Stimulated activated CD8-positive, alpha-beta memory T cell treated with anti-CD3 and anti-CD28 coated beads, Interleukin-7, amount 100 ng/mL, for 1 hour (primary cell): ENCODE data around the gene MBD4.

Experiments used
- DNase-seq, 2 donors: peaks; one replicate each; pipeline ENCODE4 v3.0.0-alpha.2; 2020; ENCODE audit warnings: low read depth in 2 of 2

MBD4 gene

DNA sequence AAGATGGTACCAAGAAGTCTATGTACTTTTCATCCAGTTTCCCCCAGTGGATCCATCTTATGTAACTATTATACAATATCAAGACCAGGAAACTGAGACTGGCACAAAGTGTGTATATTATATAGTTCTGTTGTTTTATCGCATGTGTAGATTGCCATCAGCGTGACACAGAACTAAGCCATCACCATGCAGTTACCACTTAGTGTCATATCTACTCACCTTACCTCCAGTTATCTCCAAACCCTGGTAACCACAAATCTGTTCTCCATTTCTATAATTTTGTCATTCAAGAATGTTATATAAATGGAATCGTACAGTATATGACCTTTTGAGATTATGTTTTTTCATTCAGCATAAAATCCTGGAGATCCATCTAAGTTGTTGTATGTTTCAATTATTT lies 23.3 kb upstream of the MBD4 start:
- no peak for DNase-seq

DNA sequence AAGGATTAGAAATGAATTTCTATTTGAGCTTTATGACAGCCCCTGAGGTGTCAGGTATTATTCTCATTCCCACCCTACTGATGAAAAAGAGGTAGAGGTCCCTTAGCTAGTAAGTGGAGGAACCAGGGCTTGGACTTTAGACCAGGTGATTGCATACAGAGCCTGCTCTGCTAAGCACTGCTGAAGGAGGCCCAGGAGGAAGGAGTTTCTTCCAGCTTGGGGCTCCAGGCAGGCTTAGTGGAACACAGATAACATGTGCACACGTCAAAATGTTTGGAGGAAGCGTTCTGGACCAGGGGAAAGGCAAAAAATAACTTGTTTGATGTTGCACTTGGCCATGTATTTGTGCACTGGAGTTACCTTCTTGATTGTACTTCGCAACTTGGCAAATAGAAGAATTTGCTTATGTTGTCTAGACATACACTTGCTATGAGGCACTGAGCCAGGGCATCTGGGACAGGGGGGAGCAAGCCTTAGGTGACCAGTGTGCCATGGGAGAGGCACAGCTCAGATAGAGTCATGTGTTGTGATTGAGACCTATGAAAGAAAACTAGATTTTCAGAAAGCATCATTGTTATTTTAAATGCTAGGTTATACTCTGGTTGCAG lies 22.7 kb upstream of the MBD4 start:
- no peak for DNase-seq

DNA sequence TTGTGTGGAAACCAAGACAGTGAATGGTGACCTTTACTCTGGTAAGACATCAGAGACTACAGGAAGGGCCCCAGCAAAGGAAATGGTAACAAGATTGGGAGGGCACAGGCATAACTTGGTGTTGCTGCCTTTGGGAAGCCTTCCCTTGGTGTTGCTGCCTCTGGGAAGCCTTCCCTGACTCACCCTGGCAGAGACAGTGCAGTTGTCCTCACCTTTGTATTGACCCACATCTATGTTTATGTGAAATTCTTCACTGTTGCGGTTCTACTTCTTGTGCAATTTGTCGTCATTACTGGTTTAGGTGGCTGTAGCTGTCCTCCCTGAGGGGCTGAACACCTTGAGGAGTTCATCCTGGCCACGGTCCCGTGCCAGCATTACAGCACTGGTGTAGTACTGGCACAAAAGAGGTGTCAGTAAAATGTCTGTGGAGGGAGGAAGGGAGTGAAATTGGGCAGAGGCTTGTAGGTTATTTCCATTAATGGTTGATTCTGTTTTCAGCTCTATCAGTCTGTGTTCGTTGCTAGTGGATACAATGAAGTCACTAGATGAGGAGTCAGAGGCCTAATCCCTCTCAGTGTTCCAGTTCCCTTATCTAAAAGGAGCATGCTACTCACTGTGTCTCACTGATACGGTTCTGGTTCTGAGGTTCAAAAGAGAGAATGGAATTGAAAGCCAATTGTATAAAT lies 21.9 kb upstream of the MBD4 start:
- DNase-seq, result no peak

DNA sequence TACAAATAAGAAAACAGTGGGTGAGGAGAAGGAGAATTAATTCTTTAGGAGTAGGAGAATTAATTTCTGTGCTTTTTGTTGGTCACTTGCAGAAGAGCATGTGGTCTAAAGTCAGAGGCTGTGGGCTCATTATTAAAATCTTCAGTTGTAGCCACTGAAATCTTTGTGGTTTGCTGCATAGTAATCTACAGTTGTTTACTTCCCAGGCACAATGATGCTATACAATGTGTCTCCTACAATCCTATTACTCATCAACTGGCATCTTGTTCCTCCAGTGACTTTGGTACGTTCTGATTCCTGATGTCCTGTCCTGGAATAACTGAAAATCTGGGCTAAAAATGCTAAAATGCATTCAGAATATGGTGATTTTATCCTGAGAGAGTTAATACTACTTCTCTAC lies 21.3 kb upstream of the MBD4 start:
- DNase-seq, result no peak

DNA sequence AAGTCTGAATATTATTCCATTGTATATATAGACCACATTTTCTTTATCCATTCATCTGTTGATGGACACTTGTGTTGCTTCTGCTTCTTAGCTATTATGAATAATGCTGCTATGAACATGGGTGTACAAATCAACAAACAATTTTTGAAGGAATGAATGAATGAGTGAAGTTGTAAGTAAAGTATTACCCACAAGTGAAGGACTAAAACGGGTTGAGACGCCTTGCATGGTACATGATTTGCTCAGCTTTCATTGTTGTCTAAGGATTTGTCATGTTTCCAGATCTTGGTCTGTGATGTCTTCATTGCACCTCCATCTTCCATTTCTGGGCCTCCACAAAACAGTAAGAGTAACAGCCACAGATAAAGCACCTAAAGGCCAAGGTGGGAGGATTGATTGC lies 20.8 kb upstream of the MBD4 start:
- no peak for DNase-seq

DNA sequence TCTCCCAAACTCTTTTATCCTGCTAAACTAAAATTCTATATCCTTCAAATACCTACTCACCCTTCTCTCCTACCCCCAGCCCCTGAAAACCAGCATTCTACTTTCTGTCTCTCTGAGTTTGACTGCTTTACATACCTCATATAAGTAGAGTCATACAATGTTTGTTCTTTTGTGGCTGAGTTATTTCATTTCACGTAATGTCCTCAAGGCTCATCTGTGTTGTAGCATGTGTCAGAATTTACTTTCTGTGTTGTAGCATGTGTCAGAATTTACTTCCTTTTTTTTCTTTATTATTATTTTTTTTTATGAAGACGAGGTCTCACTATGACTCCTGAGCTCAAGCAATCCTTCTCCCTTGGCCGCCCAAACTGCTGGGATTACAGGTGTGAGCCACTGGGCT lies 20.4 kb upstream of the MBD4 start:
- DNase-seq, result no peak

DNA sequence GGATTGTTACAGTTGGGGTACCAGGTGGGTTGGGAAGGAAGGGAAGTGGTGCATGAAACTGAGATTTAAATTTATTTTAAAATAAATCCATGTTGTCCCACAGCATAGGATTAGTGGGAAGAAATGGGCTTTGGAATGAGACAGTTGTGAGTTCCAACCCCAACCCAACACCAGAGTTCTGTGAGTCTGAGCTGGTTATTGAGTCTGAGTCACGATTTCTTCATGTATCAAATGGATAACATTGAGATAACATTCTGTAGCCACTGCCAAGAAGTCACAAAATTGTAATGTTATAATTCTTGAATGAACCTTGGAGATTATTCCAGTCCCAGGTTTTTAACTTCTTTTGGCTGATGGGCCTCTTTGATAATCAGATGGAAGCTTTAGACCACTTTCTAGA lies 14.0 kb upstream of the MBD4 start:
- no peak for DNase-seq

DNA sequence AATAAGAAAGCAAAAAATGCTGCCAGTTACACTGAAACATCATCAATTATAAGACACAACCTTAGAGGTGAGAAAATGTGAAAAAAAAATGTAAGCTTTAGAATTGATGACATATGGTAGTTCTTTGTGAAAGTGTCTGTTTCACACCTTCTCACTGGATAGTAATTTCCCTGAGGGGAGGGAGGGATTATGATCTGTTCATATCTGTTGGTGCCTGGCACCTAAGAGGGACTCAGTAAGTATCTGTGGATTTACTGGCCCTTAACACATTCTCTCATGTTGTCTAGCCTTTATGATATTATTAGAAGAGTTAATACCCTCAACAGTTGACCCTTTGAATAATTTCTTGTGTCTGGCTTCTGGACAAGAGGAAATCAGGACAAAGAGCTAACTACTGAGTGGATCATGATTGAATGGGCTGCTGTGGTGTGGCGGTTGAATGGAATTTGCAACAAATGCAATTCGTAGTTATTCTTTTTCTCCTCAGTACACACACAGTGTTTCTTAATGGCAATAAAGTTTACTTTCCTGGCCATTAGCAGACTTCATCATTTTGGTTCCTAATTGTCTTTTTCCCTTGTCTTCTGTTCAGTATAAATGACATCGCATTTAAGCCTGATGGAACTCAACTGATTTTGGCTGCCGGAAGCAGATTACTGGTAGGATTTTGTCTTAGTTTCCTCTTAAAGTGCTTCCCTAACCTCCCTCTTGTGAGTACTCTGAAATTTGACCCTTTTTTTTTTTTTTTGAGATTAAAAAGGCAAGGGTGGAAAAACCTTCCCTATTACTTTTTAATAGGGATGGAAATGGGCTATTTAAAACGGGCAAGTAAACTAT lies 9.7 kb upstream of the MBD4 start:
- no peak for DNase-seq

DNA sequence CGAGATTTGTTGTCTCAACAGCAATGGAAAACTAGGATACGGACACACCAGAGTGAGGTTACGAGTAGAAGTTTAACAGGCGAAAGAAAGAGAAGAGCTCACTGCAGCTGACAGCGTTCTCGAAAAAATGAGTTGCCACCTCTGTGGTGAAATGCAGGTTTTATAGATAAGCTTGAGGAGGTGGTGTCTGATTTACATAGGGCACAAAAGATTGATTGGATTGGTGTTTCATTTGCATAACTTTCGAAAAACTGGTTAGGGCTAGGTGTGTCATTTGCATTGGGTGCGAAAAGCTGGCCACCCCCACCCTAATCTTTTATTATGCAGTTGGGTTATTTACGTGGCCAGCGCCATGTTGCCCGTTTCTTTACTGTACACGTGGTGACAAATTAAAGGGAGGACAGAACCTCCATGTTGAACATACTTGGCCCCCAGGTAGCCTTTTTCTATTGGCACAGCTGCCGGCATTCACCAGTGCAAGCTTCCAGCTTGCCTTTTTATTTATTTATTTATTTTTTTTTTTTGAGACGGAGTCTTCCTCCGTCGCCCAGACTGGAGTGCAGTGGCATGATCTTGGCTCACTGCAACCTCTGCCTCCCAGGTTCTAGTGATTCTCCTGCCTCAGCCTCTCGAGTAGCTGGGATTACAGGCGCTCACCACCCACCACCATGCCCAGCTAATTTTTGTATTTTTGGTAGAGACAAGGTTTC lies 8.6 kb upstream of the MBD4 start:
- no peak for DNase-seq

DNA sequence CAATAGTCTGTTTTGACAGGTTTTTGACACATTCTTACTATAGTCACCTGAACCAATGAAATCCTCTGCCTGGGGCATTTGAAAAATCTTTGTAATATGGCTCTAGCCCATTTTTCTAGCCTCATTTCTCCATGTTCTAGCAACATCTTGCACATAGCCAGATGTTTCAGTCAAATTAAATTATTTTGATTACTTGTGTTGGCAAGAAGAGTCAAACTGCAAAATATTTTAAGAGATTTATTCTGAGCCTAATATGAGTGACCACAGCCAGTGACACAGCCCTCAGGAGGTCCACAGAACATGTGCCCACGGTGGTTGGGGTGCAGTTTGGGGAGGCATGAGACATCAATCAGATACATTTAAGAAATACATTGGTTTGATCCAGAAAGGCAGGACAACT lies 7.2 kb upstream of the MBD4 start:
- DNase-seq, result no peak

DNA sequence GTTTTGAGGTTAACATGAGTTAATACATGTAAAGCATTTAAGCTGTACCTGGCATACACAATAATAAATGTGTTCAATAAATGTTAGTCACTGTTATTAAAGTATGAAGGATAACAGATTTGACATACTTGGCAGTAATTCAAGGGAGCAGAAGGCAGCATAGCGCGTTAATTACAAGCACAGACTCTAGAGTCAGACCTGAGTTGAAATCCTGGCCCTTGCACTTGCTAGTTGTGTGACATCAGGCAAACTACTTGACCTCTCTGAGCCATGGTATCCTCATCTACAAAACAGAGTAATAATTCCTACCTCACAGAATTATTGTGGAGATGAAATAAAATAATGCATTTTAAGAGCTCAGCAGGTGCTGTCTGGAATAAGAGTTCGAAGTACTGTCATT lies 5.7 kb upstream of the MBD4 start:
- no peak for DNase-seq

DNA sequence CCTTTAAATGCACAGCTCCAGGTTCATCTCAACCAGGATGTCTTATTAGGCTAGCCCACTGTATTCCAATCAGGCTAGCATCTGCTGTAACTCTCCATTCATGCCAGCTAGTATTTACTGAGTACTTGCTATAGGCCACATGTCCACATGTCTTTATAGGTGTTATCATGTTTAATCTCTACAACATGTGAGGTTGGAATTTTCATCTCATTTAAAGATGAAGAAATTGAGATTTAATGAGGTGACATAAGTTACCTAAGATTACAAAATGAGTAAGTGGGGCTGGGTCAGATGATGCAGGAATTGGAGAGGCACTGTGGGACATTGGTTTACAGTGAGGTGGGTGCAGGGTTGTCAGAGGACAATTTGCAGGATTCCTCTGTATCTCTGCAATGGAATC lies 3.2 kb upstream of the MBD4 start:
- DNase-seq, result no peak

DNA sequence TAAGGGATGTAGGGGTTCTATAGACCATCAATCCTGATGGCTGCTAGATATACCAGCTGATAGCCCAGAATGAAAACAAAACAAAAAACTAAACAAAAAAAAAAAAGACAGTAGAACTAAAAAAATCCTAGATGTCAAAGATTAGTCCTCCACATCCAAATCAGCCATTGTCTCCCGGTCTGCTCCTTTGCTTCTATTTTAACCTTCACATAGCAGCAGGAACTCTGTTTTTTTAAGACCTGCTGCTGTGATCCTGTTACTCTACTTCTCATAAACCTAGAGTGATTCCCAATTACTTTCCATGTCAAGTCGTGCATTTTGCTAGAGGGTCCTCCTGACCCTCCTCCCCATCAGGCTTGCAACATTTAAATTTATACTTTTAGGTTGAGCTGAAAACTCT lies 2.7 kb upstream of the MBD4 start:
- DNase-seq, result no peak

DNA sequence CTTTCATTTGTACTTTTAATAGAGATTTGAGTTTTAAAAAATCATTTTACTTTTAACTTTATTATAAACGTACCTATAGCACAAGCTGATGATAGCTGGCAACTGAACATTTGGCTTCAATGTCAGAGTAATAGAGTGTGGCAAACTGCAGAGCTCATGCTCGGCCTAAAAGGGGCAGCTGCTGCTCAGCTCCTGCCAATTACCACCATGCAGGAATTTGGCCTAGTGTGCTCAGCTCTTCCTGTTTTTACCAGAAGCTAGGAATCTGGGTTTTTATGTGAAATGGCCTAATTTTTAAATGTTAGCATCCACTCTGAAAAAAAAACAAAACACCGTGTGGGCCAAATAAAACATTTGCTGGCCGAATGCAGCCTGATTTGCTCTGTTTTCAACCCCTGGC lies 2.0 kb upstream of the MBD4 start:
- DNase-seq, result no peak

DNA sequence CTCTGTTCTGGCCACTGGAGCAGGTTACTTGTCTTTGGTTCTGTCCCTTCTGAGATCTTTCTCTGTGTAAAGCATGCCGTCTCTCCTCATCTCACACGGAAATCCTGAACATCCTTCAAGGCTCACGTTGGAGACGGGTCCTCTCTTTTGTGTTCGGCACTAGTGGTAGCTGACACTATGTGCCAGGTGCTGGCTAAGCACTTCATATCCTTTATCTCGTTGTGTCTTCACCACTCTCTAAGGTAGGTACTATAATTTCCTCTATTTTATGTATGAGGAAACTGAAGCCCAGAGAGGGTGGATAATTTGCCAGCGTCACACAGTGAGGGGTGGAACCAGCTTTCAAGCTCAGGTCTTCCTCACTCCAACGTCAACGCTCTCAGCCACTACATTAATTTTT lies 1.5 kb upstream of the MBD4 start:
- no peak for DNase-seq

DNA sequence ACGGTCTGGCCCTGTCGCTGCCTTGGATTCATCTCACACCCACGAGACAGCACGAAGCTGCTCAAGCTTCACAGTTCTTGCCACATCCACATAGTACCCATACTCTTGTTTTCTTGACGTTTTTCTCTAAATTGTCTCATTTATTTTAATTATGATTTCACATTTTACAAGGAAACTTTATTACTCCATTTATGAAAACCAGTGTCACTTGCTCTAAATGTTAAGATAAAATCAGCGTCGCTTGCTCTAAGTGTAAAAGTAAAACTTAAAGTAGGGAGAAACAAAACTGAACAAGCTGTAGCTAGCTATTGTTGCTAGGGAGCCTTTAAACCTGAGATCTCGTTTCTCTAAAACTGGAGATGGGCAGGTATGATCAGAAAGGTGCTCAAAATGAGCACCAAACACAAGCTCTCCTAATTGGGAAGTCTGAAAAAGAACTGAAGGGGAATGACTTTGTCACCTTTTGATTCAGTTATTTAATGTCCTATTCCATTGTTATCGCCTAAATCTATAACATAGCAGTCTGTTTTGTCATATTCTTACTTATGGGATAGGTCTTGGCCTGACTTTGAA lies 956 bp upstream of the MBD4 start:
- no peak for DNase-seq

DNA sequence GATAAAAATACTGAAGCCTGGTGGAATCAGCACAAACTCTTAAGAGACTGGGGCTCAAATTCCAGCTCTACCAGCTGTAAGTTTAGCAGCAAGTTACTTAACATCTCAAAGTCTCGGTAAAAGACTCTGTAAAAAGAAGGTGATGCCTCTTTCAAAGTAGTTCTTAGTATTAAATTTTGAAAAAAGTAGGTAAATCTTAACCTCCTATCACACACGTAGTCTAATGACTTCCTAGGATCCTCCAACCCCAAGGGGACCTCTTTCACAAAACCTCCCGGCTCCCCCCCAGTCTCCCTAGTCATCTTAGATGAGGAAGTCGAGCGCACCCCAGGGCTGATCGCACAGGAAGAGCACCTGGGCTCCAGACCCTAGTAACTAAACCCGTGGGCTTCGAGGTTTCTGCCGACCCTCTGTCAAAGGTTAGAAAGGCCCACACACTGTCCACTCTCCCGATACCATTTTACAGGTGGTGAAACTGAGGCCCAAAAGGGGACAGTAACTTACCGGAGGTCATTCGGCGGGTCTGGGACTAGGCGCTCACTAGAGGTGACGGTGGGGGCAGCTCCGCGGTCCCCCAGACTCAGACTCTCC lies 427 bp downstream of the MBD4 start:
- peak in 1 of 2 donors; percentile 5 for DNase-seq

DNA sequence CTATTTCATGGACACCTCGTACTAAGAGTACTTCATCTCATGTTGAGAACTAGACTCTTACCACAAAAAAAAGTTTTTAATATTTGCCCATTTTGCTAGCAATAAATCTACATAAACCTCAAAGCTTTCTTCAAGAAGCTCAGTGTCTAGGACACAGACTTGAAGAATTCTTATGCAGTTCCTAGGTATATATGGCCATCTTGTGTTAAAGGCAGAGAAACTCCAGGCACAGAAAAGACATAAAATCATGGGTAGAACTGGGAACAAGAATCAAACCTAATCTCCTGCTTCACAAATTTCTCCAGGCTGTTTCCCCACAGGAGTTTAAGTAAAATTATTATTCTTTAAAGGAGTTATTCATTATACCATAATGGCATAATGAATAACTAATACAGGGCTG lies 4.4 kb downstream of the MBD4 start:
- DNase-seq, result no peak

DNA sequence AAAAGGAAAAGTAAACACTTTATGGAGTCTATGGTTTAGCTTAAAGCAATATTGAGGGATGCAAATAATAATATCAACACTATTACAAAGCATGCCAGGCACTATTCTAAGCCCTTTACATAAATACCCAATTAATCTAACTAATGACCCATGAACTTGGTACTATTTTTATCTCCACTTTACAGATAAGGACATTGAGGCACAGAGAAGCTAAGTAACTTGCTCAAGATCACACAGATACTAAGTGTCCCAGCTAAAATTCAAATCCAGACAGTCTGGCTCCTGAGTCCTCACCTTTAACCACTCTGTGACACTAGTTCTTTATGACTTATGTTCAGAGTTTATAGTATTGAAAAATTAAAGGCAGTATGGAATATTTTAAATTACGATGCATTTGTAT lies 5.6 kb downstream of the MBD4 start:
- DNase-seq, result no peak

DNA sequence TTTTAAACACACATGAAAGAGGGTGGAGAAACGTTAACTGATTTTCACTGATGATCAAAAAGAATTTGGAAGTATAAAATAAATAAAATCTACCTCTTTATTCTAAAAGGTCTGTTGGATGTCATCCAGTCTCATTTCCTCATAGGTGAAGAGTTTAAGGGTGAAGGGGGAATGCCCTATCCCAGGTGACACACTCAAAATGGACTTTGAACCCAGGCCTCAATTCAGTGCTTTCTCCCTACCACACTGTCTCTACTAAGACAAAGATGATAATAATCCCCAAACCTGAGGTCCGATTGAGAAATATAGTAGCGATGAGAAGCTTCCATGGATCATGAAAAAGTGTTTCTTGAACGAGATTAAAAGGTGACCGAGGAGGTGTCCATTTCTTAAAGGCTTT lies 6.2 kb downstream of the MBD4 start:
- no peak for DNase-seq

DNA sequence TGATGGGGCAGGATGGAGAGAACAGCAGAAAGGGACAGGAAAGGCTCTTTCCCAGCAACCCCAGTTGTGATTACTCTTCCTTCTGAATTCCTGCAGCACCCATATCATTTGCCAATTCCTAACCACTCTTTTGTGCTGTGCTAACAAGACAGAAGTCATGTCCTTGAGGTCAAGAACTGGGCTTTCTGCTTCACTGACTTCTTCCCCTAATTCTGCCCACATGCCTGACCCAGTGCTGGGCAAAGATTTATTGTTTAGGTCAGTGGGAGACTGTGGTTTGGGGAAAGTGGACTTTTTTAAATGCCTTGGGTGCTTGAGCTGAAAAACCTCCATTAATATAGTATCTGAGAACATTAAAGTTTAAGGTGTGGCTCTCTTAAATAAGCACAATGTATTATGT lies 7.1 kb downstream of the MBD4 start:
- no peak for DNase-seq

DNA sequence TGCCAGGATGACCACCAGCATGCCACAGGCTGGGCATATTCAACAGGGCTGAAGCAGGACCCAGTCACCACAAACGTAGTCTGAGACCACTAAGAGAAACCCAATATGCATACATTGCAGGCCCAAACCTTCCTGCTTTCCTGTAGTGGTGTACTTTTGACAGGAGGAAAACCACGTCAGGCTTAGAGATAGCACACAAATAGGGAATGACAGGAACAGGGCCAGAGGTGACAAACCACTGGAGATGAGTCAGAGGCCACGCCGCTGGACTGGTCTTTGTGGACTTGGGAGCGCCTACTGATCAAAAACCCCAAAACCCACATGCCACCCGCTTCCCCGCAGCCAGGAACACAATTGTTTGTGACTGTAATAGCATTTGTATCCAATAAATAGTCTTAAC lies 7.7 kb downstream of the MBD4 start:
- DNase-seq, result no peak
